Natural killer cell treated with Interleukin-12 subunit alpha and Interleukin-12 subunit beta and Interleukin-15 and Interleukin-18, amount 100 ng/mL, for 72 hours (primary cell): ENCODE data around the gene TMEM164. TPM values are rescaled to one million over a fixed set of nuclear protein-coding genes. Genes with fewer than 3 reads are reported as not detected.

Experiments used
- ATAC-seq, 2 donors: fragments of 150-1000 bp; cut with Tn5 transposase in 1 of 2; sonication (Bioruptor Pico), chemical (Tn5 transposase) in 1 of 2; 2 replicates each; pipeline ENCODE4 v1.10.0; 2021
- DNase-seq: peaks from one replicate; pipeline ENCODE4 v3.0.0; 2022; ENCODE audit warnings: low spot score
- H3K27ac Mint-ChIP-seq, 2 donors: 1 replicate in 1 of 2; 2 replicates in 1 of 2; pipeline ENCODE4 v1.8.0; 2022; ENCODE audit warnings: mixed read lengths in 2 of 2, mild to moderate bottlenecking in 1 of 2, moderate library complexity in 1 of 2
- H3K27me3 Mint-ChIP-seq, 2 donors: 1 replicate in 1 of 2; 2 replicates in 1 of 2; pipeline ENCODE4 v1.8.0; 2022; ENCODE audit warnings: mixed read lengths in 2 of 2
- H3K36me3 Mint-ChIP-seq: one replicate; pipeline ENCODE4 v1.8.0; 2022; ENCODE audit warnings: mixed read lengths
- H3K4me1 Mint-ChIP-seq, 2 donors: 1 replicate in 1 of 2; 2 replicates in 1 of 2; pipeline ENCODE4 v1.8.0; 2022; ENCODE audit warnings: low read depth in 2 of 2, mixed read lengths in 2 of 2, mild to moderate bottlenecking in 1 of 2
- H3K4me3 Mint-ChIP-seq: one replicate; pipeline ENCODE4 v1.8.0; 2022; ENCODE audit warnings: mixed read lengths
- H3K9me3 Mint-ChIP-seq: 2 replicates; pipeline ENCODE4 v1.8.0; 2022; ENCODE audit warnings: mixed read lengths
- total RNA-seq, 2 donors: library from RNA; stranded (reverse); gene quantifications; one replicate each; pipeline ENCODE4 v1.2.3, GENCODE V29; 2022

TMEM164 gene
- total RNA-seq, 2 donors from 2014 or later, result 29.6 to 41.0 TPM

DNA sequence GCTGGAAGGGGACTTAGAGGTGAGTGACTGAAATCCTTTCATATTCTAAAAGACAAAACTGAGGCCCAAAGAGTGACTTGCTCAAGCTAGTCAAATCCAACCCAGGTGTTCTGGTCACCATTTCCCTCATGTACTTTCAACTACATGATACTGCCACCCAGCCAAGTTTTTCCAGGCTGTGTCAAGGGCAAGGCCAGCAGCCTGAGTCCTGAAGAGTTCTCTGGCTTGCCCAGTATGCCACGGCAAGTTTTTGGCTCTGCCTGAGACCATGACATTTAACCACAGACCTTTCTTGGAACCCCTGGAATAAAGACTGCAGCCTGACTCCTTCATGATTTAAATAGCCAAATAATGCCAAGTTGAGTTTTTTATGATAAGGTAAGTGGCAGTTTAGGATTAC, 10.7 kb upstream of the TMEM164 start:
- no peak for ATAC-seq
- H3K27ac Mint-ChIP-seq, result no peak overlapping the region
- no peaks in the 10 kb centered on the region for H3K9me3 Mint-ChIP-seq
- no peak for DNase-seq
- no peak overlapping the region for H3K4me3 Mint-ChIP-seq
- H3K4me1 Mint-ChIP-seq, result peaks cover 5 to 14% of the 10 kb centered on the region in 2 donors
- no peaks in the 10 kb centered on the region for H3K36me3 Mint-ChIP-seq
- peaks cover 0 to 17% of the 10 kb centered on the region in 2 donors for H3K27me3 Mint-ChIP-seq

- ATAC-seq (no peak), DNase-seq (no peak)
- H3K27me3 Mint-ChIP-seq, result peaks cover 0 to 11% of the 10 kb centered on the region in 2 donors
- H3K36me3 Mint-ChIP-seq, result no peaks in the 10 kb centered on the region
- H3K4me1 Mint-ChIP-seq, result peaks cover 5 to 10% of the 10 kb centered on the region in 2 donors
- no peak overlapping the region for H3K4me3 Mint-ChIP-seq
- H3K27ac Mint-ChIP-seq, result no peak overlapping the region
- no peaks in the 10 kb centered on the region for H3K9me3 Mint-ChIP-seq
These were observed 7.8 kb upstream of the TMEM164 start for GRCh38 chrX:109995155-109995554.

- Mint-ChIP-seq H3K36me3 (no peaks in the 10 kb centered on the region), H3K9me3 (no peaks in the 10 kb centered on the region), H3K4me1 (peaks cover 4 to 9% of the 10 kb centered on the region in 2 donors), H3K4me3 (no peak overlapping the region), H3K27ac (no peak overlapping the region), H3K27me3 (peaks cover 0 to 8% of the 10 kb centered on the region in 2 donors)
- DNase-seq, result no peak
- ATAC-seq, result no peak
These were observed 5.0 kb upstream of the TMEM164 start for GRCh38 chrX:109997786-109998452.

- Mint-ChIP-seq H3K4me1 (peaks cover 16 to 17% of the 10 kb centered on the region in 2 donors), H3K27me3 (peaks cover 0 to 10% of the 10 kb centered on the region in 2 donors), H3K4me3 (no peak overlapping the region), H3K27ac (no peak overlapping the region), H3K9me3 (no peaks in the 10 kb centered on the region), H3K36me3 (peaks cover 4% of the 10 kb centered on the region)
- DNase-seq (no peak), ATAC-seq (no peak)
These were observed 2.9 kb upstream of the TMEM164 start for GRCh38 chrX:110000000-110000399.

DNA sequence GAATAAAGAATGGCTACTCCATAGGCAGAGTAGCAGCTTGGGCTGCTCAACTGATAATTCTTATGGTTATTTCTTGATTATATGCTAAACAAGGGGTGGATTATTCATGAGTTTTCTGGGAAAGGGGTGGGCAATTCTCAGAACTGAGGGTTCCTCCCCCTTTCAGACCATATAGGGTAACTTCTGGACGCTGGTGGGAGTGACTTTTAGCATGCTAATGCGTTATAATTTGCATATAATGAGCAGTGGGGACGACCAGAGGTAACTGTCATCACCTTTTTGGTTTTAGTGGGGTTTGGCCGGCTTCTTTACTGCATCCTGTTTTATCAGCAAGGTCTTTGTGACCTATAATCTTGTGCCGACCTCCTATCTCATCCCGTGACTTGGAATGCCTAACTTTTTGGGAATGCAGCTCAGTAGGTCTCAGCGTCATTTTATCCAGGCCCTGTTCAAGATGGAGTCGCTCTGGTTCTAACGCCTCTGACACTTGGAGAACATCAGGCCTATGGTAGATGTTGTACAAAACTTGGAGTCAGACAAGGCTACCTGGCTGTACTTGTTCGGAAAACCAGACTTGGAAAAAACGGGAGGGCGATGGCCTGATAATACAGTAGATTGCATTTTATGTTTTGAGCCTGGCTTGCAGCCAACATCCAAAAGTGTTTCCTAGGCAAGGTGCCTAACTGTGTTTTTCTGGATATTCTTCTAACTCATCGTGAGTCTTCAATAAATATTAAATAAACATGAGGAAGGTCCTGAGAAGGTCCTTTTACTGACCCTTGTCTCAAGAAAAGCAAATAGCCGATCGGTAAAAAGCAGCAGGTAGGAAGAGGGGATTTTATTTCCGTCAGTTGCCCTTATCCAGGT, 1.8 kb upstream of the TMEM164 start:
- peaks cover 0 to 10% of the 10 kb centered on the region in 2 donors for H3K27me3 Mint-ChIP-seq
- H3K4me1 Mint-ChIP-seq, result peaks cover 23% of the 10 kb centered on the region in 2 donors
- peak overlapping the region; percentile 70 to 71 for H3K27ac Mint-ChIP-seq
- no peak overlapping the region for H3K4me3 Mint-ChIP-seq
- DNase-seq, result no peak
- no peaks in the 10 kb centered on the region for H3K9me3 Mint-ChIP-seq
- peaks cover 4% of the 10 kb centered on the region for H3K36me3 Mint-ChIP-seq
- no peak for ATAC-seq

DNA sequence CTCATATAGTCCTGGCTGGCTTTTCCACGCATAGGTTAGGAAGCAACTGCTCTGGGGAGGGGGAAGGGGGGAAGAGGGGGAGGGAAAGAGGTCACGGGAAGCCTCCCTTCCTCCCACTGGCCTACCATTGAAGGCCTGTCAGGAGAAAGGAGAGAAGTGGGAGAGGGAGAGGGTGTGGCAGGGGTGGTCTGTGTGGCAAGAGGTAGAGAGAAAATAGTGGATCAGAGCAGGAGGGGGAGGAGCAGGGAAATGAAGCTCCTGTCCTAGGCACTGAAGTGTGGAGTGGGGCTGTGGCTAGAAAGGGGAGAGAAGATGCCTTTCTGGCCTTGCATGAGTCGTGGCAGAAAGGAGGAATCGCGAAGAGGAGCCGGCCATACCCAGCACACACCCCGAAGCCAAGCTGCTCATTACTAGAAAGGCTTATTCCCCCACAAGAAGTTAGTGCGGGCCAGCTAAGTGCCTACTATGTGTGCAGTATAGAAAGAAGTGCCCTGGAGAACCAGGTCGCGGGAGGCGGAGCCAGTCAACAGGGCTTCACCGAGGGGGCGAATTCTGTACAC, 1.1 kb upstream of the TMEM164 start:
- ATAC-seq (no peak), DNase-seq (no peak)
- peaks cover 26 to 28% of the 10 kb centered on the region in 2 donors for H3K4me1 Mint-ChIP-seq
- peak overlapping the region; percentile 70 to 71 for H3K27ac Mint-ChIP-seq
- no peaks in the 10 kb centered on the region for H3K9me3 Mint-ChIP-seq
- peak overlapping the region; percentile 91 for H3K4me3 Mint-ChIP-seq
- H3K36me3 Mint-ChIP-seq, result peaks cover 4% of the 10 kb centered on the region
- H3K27me3 Mint-ChIP-seq, result peaks cover 0 to 6% of the 10 kb centered on the region in 2 donors

GRCh38 chrX:110003167-110004156, 548 bp downstream of the TMEM164 start:
- Mint-ChIP-seq H3K4me3 (peak overlapping the region; percentile 91), H3K27ac (peak overlapping the region; percentile 71 to 77), H3K27me3 (peaks cover 0 to 2% of the 10 kb centered on the region in 2 donors), H3K36me3 (peaks cover 4% of the 10 kb centered on the region), H3K4me1 (peaks cover 32 to 35% of the 10 kb centered on the region in 2 donors), H3K9me3 (no peaks in the 10 kb centered on the region)
- DNase-seq (no peak), ATAC-seq (no peak)

GRCh38 chrX:110004215-110004614, 1.3 kb downstream of the TMEM164 start:
- ATAC-seq (no peak), DNase-seq (no peak)
- Mint-ChIP-seq H3K27me3 (peaks cover 0 to 2% of the 10 kb centered on the region in 2 donors), H3K36me3 (peaks cover 4% of the 10 kb centered on the region), H3K27ac (peak overlapping the region in 1 of 2 donors; percentile 37), H3K4me3 (peak overlapping the region; percentile 91), H3K4me1 (peaks cover 32 to 35% of the 10 kb centered on the region in 2 donors), H3K9me3 (no peaks in the 10 kb centered on the region)

GRCh38 chrX:110004731-110005369, 1.9 kb downstream of the TMEM164 start:
- ATAC-seq, result no peak
- H3K27me3 Mint-ChIP-seq, result peaks cover 0 to 2% of the 10 kb centered on the region in 2 donors
- H3K36me3 Mint-ChIP-seq, result peaks cover 4% of the 10 kb centered on the region
- no peaks in the 10 kb centered on the region for H3K9me3 Mint-ChIP-seq
- H3K4me3 Mint-ChIP-seq, result peak overlapping the region; percentile 91
- DNase-seq, result no peak
- H3K27ac Mint-ChIP-seq, result peak overlapping the region in 1 of 2 donors; percentile 37
- peaks cover 32 to 35% of the 10 kb centered on the region in 2 donors for H3K4me1 Mint-ChIP-seq

- H3K9me3 Mint-ChIP-seq, result no peaks in the 10 kb centered on the region
- H3K4me1 Mint-ChIP-seq, result peaks cover 35 to 41% of the 10 kb centered on the region in 2 donors
- H3K4me3 Mint-ChIP-seq, result peak overlapping the region; percentile 91
- DNase-seq (no peak), ATAC-seq (no peak)
- H3K27me3 Mint-ChIP-seq, result peaks cover 0 to 2% of the 10 kb centered on the region in 2 donors
- no peak overlapping the region for H3K27ac Mint-ChIP-seq
- peaks cover 4% of the 10 kb centered on the region for H3K36me3 Mint-ChIP-seq
These were observed 3.2 kb downstream of the TMEM164 start for GRCh38 chrX:110006161-110006560.

GRCh38 chrX:110006821-110007375, 4.0 kb downstream of the TMEM164 start:
- DNase-seq (no peak), ATAC-seq (no peak)
- H3K36me3 Mint-ChIP-seq, result peaks cover 4% of the 10 kb centered on the region
- H3K4me1 Mint-ChIP-seq, result peaks cover 33 to 35% of the 10 kb centered on the region in 2 donors
- no peak overlapping the region for H3K27ac Mint-ChIP-seq
- no peaks in the 10 kb centered on the region for H3K9me3 Mint-ChIP-seq
- peaks cover 0 to 2% of the 10 kb centered on the region in 2 donors for H3K27me3 Mint-ChIP-seq
- peak overlapping the region; percentile 58 for H3K4me3 Mint-ChIP-seq

DNA sequence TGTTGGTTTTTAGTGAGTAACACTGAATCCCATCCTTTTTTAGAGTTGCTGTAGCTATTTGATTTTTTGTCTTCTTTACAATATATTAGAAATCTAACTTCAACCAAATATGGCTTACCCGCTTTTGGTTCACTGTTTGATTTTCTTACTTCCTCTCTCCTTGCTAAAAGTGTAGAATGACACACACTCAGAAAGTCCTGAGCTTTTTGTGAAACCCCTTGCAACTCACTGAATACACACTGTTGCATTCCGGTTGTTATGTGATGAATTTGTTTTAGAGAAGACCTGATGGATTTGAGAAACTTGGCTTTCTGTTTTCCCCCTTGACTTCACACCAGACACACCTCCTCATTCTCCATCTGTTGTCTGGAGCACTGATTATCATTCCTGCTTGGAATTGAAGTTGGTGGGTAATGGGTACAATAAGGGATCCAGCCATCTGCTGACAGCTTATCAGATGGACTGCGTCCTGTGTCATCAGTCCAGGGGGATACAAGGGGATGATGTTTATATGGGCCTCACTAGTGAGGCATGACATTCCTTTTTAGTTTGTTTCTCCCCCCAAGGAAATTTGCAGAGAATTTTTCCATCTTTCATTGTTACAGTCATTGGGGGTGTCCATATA, 5.2 kb downstream of the TMEM164 start:
- no peak for ATAC-seq
- no peak overlapping the region for H3K4me3 Mint-ChIP-seq
- peaks cover 0 to 2% of the 10 kb centered on the region in 2 donors for H3K27me3 Mint-ChIP-seq

More for the DNA sequence above, 5.2 kb downstream of the TMEM164 start:
- Mint-ChIP-seq H3K4me1 (peaks cover 32 to 35% of the 10 kb centered on the region in 2 donors), H3K36me3 (peaks cover 4% of the 10 kb centered on the region), H3K27ac (peak overlapping the region in 1 of 2 donors; percentile 6), H3K9me3 (no peaks in the 10 kb centered on the region)
- DNase-seq, result no peak
